Kidney (tissue), 14 donors: ENCODE results near the gene CLDN11. TPM values are rescaled to one million over a fixed set of nuclear protein-coding genes. Genes with fewer than 3 reads are reported as not detected.

Source experiments
- DNase-seq, 5 donors: peaks; one replicate each; pipeline ENCODE4 v3.0.0-alpha.2; 2013 to 2020
- FAIRE-seq: peaks from 2 replicates; lab custom pipeline; 2012; peaks lifted over from hg19 to GRCh38; lab: Jason Lieb, UNC
- H3K27ac ChIP-seq, 2 donors: one replicate each; pipeline ENCODE4 v1.7.0; 2013; ENCODE audit warnings: low read depth in 2 of 2, low read length in 2 of 2, inconsistent platforms in 1 of 2
- H3K27me3 ChIP-seq: one replicate; pipeline ENCODE4 v1.7.1; 2013; ENCODE audit warnings: low read length, inconsistent platforms; ENCODE audit not compliant: control insufficient read depth, insufficient read depth
- H3K36me3 ChIP-seq, 3 donors: one replicate each; pipeline versions ENCODE4 v1.7.0 to v1.7.1; 2013; ENCODE audit warnings: low read length in 3 of 3, control low read depth in 1 of 3, inconsistent platforms in 1 of 3; ENCODE audit not compliant: insufficient read depth in 3 of 3, control insufficient read depth in 2 of 3
- H3K4me1 ChIP-seq, 3 donors: one replicate each; pipeline versions ENCODE4 v1.7.0 to v1.7.1; 2013; ENCODE audit warnings: low read length in 3 of 3, inconsistent platforms in 1 of 3, low read depth in 1 of 3; ENCODE audit not compliant: control insufficient read depth in 2 of 3, insufficient read depth in 2 of 3
- H3K4me3 ChIP-seq, 3 donors: one replicate each; pipeline versions ENCODE4 v1.7.0 to v1.8.1; 2013; ENCODE audit warnings: low read length in 3 of 3, control low read depth in 1 of 3, inconsistent platforms in 1 of 3
- H3K9ac ChIP-seq, 3 donors: one replicate each; pipeline versions ENCODE4 v1.7.0 to v1.7.1; 2013; ENCODE audit warnings: low read length in 3 of 3, control low read depth in 1 of 3, inconsistent platforms in 1 of 3
- H3K9me3 ChIP-seq, 3 donors: one replicate each; pipeline versions ENCODE4 v1.7.0 to v1.7.1; 2013; ENCODE audit warnings: low read length in 3 of 3, control low read depth in 1 of 3, inconsistent platforms in 1 of 3; ENCODE audit not compliant: control insufficient read depth in 2 of 3, insufficient read depth in 1 of 3
- intact Hi-C: fragments of 100-400 bp; cut with DNase I; formaldehyde crosslinking; loops from one replicate; pipeline ENCODE4 v1.11.1; 2022
- polyA plus RNA-seq: library from polyadenylated mRNA; stranded (reverse); fragments of 350-450 nt; fragmentation: Illumina TruSeq; extraction: RNeasy Lipid Tissue Mini Kit (QIAGEN cat#74804); gene quantifications from one replicate; pipeline ENCODE4 v1.2.3, GENCODE V29; 2014; ENCODE audit warnings: low read depth, low replicate concordance; ENCODE audit not compliant: insufficient read depth
- total RNA-seq: library from RNA; stranded (reverse); fragmentation: NEBNext Ultra II Directional; extraction: Animal tissue kit (Norgen Biotek cat#: 25700); gene quantifications from one replicate; pipeline ENCODE4 v1.2.1, GENCODE V29; 2021
- TF ChIP-seq, protein P1 (sequence below): IDR thresholded peaks from 3 replicates; pipeline ENCODE4 v1.5.1; 2012; ENCODE audit warnings: mild to moderate bottlenecking, moderate library complexity, borderline replicate concordance; ENCODE audit not compliant: insufficient read depth; ENCODE audit errors: extremely low read depth
- donor health status: control.
- donor health status: control.
- donor health status: control.
- donor health status: control.
- donor health status: control.
- donor health status: DM: yes; HTN: yes; CAD: no.
- donor health status: Normal renal cell carcinoma (clear cell type).

CLDN11 gene
- total and polyA plus RNA-seq, 2 donors from 2014 or later, result 1.6 to 2.4 TPM

GRCh38 chr3:170425491-170426239 lies 7.0 kb downstream of the CLDN11 start:
- FAIRE-seq (no peak), DNase-seq (peak in 1 of 5 donors; percentile 21)
- H3K9me3 ChIP-seq, result no peaks in the 10 kb centered on the region
- TF ChIP-seq, protein P1, sequence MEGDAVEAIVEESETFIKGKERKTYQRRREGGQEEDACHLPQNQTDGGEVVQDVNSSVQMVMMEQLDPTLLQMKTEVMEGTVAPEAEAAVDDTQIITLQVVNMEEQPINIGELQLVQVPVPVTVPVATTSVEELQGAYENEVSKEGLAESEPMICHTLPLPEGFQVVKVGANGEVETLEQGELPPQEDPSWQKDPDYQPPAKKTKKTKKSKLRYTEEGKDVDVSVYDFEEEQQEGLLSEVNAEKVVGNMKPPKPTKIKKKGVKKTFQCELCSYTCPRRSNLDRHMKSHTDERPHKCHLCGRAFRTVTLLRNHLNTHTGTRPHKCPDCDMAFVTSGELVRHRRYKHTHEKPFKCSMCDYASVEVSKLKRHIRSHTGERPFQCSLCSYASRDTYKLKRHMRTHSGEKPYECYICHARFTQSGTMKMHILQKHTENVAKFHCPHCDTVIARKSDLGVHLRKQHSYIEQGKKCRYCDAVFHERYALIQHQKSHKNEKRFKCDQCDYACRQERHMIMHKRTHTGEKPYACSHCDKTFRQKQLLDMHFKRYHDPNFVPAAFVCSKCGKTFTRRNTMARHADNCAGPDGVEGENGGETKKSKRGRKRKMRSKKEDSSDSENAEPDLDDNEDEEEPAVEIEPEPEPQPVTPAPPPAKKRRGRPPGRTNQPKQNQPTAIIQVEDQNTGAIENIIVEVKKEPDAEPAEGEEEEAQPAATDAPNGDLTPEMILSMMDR, result no peak
- H3K9ac ChIP-seq, result no peak overlapping the region
- no peaks in the 10 kb centered on the region for H3K4me1 ChIP-seq
- no peaks in the 10 kb centered on the region for H3K36me3 ChIP-seq
- H3K4me3 ChIP-seq, result no peak overlapping the region
- no peaks in the 10 kb centered on the region for H3K27me3 ChIP-seq
- intact Hi-C loops, result no loop called here
- no peak overlapping the region for H3K27ac ChIP-seq

GRCh38 chr3:170426240-170426797 lies 7.7 kb downstream of the CLDN11 start:
- Histone ChIP-seq H3K9me3 (no peaks in the 10 kb centered on the region), H3K27ac (no peak overlapping the region)
- intact Hi-C loops, result no loop called here

GRCh38 chr3:170428095-170428494 lies 9.4 kb downstream of the CLDN11 start:
- TF ChIP-seq, protein P1, result no peak
- Histone ChIP-seq H3K9ac (no peak overlapping the region), H3K27ac (no peak overlapping the region), H3K36me3 (no peaks in the 10 kb centered on the region), H3K4me3 (no peak overlapping the region), H3K27me3 (no peaks in the 10 kb centered on the region), H3K4me1 (no peaks in the 10 kb centered on the region), H3K9me3 (no peaks in the 10 kb centered on the region)
- intact Hi-C loops, result no loop called here
- FAIRE-seq (no peak), DNase-seq (no peak)

More at GRCh38 chr3:170426240-170426797, 7.7 kb downstream of the CLDN11 start:
- Histone ChIP-seq H3K4me3 (no peak overlapping the region), H3K9ac (no peak overlapping the region), H3K27me3 (no peaks in the 10 kb centered on the region), H3K4me1 (no peaks in the 10 kb centered on the region), H3K36me3 (no peaks in the 10 kb centered on the region)
- TF ChIP-seq, protein P1, result no peak
- FAIRE-seq (no peak), DNase-seq (no peak)
